ENCODE measurements around the gene BPIFB1.

The BPIFB1 gene

DNA sequence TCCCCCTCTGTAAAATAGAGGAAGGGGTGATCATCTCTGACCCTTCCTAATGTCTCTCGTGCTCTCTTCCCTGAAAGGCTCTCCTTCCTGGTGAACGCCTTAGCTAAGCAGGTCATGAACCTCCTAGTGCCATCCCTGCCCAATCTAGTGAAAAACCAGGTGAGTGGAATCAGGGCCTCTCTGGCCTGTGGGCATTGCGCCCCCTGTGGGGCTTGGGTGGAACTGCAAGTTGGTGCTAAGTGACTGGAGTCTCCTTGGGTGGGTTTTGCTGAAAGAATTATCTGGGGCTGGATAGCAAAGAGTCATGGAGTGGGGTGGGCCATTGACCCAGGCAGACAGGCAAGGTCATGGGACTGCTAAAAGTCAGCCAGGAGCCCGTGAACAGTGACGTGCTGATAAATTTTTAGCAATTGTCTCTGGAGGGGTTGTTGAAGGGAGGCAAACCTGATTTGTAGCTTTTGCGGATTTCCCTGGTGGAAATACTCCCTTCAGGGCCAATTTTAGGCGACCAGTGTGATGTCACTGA lies 8.9 kb downstream of the BPIFB1 start:
- peak in 37 of 56 donors; percentile 2 to 76 (median 20) for DNase-seq

DNA sequence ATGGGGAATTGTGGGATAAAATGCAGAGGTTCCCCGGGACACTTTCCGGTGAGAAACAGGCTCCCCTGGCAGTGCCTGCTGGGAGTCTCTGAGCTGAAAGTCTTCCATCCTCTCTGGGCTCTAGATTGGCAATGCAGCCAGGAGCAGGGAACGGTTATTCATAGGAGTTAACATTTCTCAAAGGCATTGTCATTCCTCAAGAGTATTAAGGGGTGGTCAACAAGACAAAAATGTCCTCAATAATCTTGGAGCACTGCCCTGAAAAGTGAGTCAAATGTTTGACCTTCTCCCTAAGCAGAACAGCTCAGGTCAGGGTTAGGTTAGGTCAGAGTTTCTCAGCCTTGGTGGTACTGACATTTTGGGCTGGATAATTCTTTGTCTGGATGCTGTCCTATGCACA lies 13.2 kb downstream of the BPIFB1 start:
- no peak for DNase-seq

DNA sequence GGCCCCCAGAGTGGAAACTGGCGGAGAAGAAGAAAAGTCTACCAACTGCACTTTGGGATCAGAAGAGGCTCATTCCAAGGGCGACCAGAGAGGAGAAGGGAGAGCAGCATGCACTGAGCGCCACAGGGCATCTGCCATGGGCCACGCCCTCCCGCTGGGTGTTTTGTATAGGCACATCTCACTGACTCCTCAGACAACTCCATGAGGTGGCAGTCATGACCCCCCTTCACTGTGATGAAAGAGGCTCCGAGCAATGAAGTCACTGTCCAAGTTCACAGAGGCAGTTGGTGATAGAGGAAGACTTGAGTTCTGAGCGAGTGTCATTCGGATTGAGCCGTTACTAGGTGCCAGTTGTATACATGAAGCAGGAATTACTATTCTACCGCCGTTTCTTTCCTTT lies 15.4 kb downstream of the BPIFB1 start:
- no peak for DNase-seq

DNA sequence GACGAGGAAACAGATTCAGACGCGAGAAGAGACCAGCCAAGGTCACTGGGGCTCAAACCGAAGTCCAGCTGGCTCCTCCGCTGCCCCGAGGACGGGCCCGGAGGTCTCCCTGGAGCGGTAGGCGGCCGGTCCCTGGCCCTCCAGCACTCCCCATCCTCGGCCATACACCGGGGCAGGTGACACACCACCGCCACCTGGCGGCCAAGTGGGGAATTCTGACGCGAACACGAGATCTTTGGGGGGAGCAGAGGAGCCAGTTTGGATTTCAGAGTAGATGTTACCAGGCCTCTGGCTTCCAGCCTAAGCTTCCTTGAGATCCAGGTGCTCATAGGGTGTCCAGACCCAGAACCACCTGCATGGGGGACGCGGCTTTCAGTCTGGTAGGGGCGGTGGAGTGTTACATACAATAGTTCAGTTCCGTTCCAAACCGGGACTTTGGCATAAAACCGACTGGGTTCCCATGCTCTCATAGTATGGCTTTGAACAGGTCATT lies 16.1 kb downstream of the BPIFB1 start:
- peak in 47 of 56 donors; percentile 8 to 82 (median 41) for DNase-seq

DNA sequence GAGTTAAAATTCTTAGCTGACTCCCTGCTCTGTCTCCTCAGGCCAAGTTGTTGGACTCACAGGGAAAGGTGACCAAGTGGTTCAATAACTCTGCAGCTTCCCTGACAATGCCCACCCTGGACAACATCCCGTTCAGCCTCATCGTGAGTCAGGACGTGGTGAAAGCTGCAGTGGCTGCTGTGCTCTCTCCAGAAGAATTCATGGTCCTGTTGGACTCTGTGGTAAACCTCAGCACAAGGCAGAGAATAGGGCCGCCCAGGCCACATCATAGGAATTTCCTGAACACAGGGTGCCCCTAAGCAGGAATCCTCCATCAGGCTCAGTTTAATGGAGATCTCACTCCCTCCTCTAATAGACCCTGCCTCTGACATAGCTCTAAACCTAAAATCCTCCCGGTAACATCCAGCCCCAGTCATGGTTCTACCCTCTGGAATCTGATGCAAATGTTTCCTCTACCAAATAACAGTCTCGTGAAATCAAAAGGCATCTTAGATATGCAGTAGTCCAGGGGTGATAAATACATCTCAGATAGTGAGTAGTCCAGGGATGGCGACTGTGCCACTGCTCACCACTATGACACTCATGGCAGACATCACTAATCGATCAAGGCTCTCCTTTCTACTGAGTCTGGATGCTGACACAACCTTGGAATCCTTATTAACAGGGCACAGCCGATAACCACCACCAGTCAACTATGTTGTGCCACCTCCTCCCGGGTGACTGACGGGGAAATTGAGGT lies 18.3 kb downstream of the BPIFB1 start:
- DNase-seq = no peak

DNA sequence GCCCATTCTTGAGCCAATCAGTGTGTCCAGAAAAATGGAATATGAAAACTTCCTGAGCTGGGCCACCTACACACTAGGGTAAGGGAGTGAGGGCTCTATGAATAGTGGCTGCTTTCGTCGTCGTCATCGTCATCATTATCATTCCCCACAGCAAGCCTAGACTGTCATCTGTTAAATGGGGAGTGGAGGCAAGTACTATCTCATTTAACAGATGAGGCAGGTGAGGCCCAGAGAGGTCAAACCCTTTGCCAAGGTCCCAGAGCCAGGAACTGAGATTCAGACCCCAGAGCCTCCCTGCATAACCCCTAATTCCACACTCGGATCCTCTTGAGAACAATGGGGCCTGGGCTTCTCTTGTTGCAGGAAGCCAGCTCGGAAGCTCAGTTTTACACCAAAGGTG lies 20.6 kb downstream of the BPIFB1 start:
- DNase-seq = no peak

GRCh38 chr20:33304046-33304445 lies 21.0 kb downstream of the BPIFB1 start:
- DNase-seq = no peak

DNA sequence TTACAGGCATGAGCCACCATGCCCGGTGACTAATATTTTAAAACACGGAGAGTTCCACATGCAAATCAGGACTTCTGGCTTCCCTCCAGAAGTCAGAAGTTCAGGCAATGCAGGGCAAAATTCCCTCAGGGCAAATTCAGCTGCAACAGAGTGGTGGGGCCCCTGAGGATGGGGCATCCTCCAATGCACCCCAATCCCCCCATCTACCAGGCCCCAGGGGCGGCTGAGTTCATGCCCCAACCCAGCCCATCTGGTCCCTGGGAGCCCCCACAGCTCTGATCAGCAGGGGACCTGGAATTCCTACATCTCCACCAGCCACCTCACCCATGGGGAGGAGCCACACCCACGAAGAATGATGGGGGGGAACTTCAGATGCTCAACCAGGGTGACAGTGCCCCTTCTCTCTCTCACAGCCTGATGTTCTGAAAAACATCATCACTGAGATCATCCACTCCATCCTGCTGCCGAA lies 22.6 kb downstream of the BPIFB1 start:
- no peak for DNase-seq

DNA sequence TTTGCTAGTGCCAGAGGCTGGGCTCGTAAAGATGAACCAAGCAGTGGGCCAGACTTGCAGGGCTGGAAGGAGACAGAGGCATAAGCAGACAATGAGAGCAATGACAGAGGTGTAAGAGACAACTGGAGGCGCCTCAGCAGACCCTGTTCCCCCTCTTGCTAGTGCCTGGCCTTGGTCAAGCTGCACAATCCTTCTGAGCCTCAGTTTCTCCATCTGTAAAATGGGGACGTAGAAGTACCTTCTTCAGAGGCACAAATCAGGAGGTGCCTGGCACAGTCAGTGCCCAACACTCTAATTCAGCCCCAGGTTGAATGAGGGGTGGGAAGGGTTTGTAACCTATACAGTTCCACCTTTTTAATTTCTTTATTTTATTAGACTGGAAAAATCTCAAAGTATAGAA lies 23.2 kb downstream of the BPIFB1 start:
- no peak for DNase-seq

DNA sequence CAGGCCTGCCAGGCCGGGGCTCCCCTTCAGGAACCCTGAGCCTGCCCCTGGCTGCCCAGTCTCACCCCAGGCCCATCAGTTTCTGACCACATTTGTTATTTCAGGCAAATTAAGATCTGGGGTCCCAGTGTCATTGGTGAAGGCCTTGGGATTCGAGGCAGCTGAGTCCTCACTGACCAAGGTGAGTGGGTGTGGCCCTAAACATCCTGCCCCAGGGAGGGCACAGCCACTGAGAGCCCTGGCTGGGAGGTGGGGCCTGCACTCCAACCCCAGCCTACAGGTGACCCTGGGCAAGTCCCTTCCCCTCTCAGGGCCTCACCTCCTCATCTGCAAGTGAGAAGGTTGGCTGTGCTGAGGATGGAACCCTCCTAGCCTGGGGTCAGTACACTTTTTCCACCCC lies 23.8 kb downstream of the BPIFB1 start:
- DNase-seq = no peak

DNA sequence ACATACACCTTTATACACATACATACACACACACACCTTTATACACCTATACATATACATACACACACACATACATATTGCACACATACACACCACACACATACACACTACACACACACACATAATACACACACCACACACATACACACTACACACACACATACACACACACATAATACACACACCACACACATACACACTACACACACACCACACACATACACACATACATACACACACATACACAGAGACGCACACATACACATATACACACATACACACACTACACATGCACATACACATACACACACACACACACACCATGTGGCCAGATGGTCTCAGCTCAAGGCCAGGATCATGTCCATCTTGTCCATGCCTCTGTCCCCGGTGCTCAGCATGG lies 25.7 kb downstream of the BPIFB1 start:
- no peak for DNase-seq

DNA sequence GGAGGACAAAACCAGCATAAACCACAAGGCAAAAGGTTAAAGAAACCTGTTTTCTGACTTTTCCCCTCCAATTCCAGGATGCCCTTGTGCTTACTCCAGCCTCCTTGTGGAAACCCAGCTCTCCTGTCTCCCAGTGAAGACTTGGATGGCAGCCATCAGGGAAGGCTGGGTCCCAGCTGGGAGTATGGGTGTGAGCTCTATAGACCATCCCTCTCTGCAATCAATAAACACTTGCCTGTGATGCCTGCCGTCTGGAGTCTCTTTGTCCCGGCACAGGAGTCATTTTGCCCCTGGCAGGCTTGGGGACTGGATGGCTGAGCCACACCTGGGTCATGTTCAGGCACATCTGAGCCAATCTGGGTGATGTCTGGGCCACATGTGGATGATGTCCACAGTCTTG lies 26.6 kb downstream of the BPIFB1 start:
- DNase-seq = no peak

- DNase-seq = no peak
These were observed 27.4 kb downstream of the BPIFB1 start for GRCh38 chr20:33310327-33310899.

- no peak for DNase-seq
These were observed 28.0 kb downstream of the BPIFB1 start for GRCh38 chr20:33311011-33311410.

DNA sequence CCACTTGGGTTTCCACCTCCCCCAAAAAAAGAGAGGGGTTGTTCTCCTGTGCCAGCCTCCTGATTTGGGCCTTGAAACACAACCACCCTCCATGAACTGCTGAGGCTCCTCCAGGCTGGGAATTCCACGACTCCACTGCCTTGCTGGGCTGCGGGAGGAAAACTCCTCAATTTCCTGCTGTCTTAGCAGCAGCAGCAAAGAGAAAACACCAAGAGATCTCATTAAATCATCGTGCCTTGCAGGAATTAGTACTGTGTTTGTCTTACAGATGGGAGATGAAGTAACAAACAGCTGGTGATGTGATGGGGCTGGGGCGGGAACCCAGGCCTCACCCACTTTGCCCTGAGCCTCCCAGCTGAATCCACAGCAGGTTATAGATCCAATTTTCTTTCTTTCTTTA lies 29.0 kb downstream of the BPIFB1 start:
- DNase-seq = no peak

DNA sequence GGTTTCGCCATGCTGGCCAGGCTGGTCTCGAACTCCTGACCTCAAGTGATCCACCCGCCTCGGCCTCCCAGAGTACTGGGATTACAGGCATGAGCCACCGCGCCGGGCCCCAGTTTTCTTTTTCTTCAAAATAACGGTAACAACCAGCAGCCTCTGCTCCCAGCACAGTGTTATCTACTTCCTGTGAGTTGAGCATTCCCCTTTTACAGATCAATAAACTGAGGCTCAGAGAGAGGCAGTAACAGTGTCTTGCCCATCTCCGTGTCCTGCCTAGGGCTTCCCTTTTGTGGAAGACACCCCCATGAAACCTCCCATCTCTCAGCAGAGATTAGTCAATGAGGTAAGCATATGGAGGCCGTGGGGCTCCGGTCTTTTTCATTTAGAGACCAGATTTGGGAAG lies 29.6 kb downstream of the BPIFB1 start:
- no peak for DNase-seq

- no peak for DNase-seq
These were observed 30.8 kb downstream of the BPIFB1 start for GRCh38 chr20:33313686-33314314.

GRCh38 chr20:33316343-33316742 lies 33.3 kb downstream of the BPIFB1 start:
- DNase-seq = no peak

- no peak for DNase-seq
These were observed 33.9 kb downstream of the BPIFB1 start for GRCh38 chr20:33316958-33317357.

GRCh38 chr20:33317424-33318095 lies 34.5 kb downstream of the BPIFB1 start:
- DNase-seq = no peak

DNA sequence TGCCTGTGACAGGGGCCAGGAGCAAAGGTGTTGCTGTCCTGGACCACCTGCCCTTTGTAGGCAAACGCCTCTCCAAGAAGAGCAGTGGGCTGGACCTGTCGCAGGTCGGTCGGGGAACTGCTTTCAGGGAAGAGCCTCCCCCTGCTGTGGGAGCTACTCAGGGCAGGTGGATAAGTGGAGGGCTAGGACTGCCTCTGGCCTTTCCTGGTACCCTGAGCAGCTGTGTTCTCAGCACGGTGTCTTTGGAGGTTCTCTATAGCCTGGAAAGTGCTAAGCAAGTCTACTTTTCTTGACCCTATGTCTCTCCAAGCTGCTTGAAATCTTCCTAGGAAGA lies 35.0 kb downstream of the BPIFB1 start:
- DNase-seq = no peak

DNA sequence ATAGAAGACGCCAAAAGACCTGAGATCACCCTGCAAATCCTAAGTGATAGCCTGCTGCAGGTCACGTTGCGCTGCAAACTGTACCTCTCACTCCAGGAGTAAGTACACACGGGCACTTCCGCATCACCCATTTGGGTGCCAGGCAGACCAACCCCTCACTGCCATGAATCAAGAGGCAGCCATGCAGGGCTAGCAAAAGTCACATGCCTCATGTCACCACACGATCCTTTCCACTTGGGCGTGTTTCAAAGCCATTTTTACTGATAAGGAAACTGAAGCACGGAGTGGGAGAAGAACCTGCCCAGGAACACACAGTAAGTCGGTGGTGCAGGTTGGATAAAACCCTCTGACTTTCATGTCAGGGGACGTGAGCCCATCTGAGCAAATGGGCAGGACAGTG lies 37.0 kb downstream of the BPIFB1 start:
- no peak for DNase-seq

Measured in nucleus accumbens (tissue), 56 donors.